HL-60 (cell line): ENCODE data around the gene MTFP1.

ENCODE experiments used
- DNase-seq, 2 experiments: peaks; one replicate each; pipeline ENCODE4 v3.0.0-alpha.2; 2010 to 2020; ENCODE audit warnings: low read depth in 1 of 2, low spot score in 1 of 2
- H3K27ac ChIP-seq: fragments of 250-450 bp; sonication (Bioruptor Pico); replicated peaks from 2 replicates; pipeline ENCODE4 v1.5.1; 2020; ENCODE audit warnings: mild to moderate bottlenecking, moderate library complexity
- H3K27me3 ChIP-seq: fragments of 250-450 bp; sonication (Bioruptor Pico); 2 replicates; pipeline ENCODE4 v1.5.1; 2021; ENCODE audit warnings: mild to moderate bottlenecking, moderate library complexity; ENCODE audit not compliant: insufficient read depth, poor library complexity, severe bottlenecking
- H3K4me3 ChIP-seq: replicated peaks from 2 replicates; pipeline ENCODE4 v1.5.1; 2011; ENCODE audit warnings: mild to moderate bottlenecking, control low read depth, low read length; ENCODE audit not compliant: insufficient read depth
- CTCF ChIP-seq: IDR thresholded peaks from one replicate; pipeline ENCODE4 v1.5.1; 2011; ENCODE audit warnings: low read length, control low read depth, inconsistent platforms; ENCODE audit not compliant: insufficient read depth
- GABPA ChIP-seq: IDR thresholded peaks from 2 replicates; pipeline ENCODE4 v1.6.1; 2012; ENCODE audit warnings: low read depth
- POLR2AphosphoS5 ChIP-seq: IDR thresholded peaks from 2 replicates; pipeline ENCODE4 v1.6.1; 2012; ENCODE audit warnings: low read depth
- SPI1 ChIP-seq: IDR thresholded peaks from 2 replicates; pipeline ENCODE4 v1.6.1; 2012; ENCODE audit warnings: low read depth, mild to moderate bottlenecking, borderline replicate concordance
- TF ChIP-seq, protein P1 (sequence below): IDR thresholded peaks from 2 replicates; pipeline ENCODE4 v1.6.1; 2012; ENCODE audit warnings: low read depth; ENCODE audit not compliant: insufficient replicate concordance

Gene MTFP1

DNA sequence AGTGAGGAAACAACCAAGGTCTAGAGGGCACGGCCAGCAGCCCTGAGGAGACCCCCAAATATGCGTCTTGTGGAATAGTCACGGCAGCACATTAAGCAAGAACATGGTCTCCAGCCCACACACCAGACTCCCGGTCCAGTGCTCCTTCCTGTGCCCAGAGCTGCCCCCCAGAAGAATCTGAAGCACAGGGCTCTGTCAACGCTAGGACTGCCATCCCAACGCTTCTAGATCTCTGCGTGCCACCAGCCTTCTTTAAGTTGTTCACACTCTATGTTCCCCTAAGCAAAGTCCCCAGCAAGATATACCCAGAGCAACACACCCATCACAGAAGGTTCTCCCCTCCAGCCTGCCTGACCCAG lies 32.3 kb upstream of the MTFP1 start:
- no peak overlapping the region for H3K4me3 ChIP-seq
- H3K27ac ChIP-seq: no peak overlapping the region
- no peak for DNase-seq
- TF ChIP-seq POLR2AphosphoS5: no peak
- TF ChIP-seq, protein P1, sequence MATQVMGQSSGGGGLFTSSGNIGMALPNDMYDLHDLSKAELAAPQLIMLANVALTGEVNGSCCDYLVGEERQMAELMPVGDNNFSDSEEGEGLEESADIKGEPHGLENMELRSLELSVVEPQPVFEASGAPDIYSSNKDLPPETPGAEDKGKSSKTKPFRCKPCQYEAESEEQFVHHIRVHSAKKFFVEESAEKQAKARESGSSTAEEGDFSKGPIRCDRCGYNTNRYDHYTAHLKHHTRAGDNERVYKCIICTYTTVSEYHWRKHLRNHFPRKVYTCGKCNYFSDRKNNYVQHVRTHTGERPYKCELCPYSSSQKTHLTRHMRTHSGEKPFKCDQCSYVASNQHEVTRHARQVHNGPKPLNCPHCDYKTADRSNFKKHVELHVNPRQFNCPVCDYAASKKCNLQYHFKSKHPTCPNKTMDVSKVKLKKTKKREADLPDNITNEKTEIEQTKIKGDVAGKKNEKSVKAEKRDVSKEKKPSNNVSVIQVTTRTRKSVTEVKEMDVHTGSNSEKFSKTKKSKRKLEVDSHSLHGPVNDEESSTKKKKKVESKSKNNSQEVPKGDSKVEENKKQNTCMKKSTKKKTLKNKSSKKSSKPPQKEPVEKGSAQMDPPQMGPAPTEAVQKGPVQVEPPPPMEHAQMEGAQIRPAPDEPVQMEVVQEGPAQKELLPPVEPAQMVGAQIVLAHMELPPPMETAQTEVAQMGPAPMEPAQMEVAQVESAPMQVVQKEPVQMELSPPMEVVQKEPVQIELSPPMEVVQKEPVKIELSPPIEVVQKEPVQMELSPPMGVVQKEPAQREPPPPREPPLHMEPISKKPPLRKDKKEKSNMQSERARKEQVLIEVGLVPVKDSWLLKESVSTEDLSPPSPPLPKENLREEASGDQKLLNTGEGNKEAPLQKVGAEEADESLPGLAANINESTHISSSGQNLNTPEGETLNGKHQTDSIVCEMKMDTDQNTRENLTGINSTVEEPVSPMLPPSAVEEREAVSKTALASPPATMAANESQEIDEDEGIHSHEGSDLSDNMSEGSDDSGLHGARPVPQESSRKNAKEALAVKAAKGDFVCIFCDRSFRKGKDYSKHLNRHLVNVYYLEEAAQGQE: no peak
- H3K27me3 ChIP-seq: peaks cover 10% of the 10 kb centered on the region

DNA sequence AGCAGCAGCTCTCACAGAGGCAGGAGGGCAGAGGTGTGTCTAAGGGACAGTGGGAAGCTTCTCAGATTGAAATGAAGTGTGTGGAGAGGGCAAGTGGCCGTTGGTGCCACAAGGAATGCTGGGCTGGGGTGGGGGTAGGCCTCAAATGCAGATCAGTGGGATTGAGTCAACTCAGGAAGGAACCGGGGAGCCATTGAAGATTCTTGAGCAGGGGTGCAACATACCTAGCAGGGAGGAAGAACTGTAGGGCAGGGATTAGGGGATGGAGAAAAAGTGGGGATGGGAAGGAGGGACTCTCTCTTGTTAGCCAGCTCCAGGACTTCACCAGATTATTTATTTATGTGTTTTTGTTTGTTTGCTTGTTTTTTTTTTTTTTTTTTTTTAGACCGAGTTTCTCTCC lies 31.7 kb upstream of the MTFP1 start:
- peaks cover 14% of the 10 kb centered on the region for H3K27me3 ChIP-seq
- H3K27ac ChIP-seq: no peak overlapping the region
- no peak overlapping the region for H3K4me3 ChIP-seq
- DNase-seq: no peak
- TF ChIP-seq, protein P1: no peak
- TF ChIP-seq SPI1 (no peak), POLR2AphosphoS5 (no peak), GABPA (no peak)

- Histone ChIP-seq H3K27me3 (peaks cover 16% of the 10 kb centered on the region), H3K27ac (no peak within 1 kb of the TSS), H3K4me3 (peak within 1 kb of the TSS; percentile 17)
- TF ChIP-seq CTCF (no peak), SPI1 (no peak), GABPA (no peak), POLR2AphosphoS5 (no peak)
- TF ChIP-seq, protein P1: no peak
- DNase-seq: no peak
These were observed 28.5 kb upstream of the MTFP1 start, which contains the start of gene SEC14L2 for GRCh38 chr22:30396871-30397655. TSS of gene SEC14L2 (plus strand) at chr22:30397018. CDS start at chr22:30397117, 99 bp downstream.

GRCh38 chr22:30397656-30398635 lies 27.6 kb upstream of the MTFP1 start:
- H3K27ac ChIP-seq: no peak overlapping the region

More at GRCh38 chr22:30397656-30398635, 27.6 kb upstream of the MTFP1 start:
- peaks cover 16% of the 10 kb centered on the region for H3K27me3 ChIP-seq
- H3K4me3 ChIP-seq: no peak overlapping the region
- TF ChIP-seq POLR2AphosphoS5 (no peak), GABPA (no peak), SPI1 (no peak), CTCF (no peak)
- TF ChIP-seq, protein P1: no peak
- DNase-seq: no peak
